Measurements from ENCODE around the gene UFC1.

Gene UFC1

DNA sequence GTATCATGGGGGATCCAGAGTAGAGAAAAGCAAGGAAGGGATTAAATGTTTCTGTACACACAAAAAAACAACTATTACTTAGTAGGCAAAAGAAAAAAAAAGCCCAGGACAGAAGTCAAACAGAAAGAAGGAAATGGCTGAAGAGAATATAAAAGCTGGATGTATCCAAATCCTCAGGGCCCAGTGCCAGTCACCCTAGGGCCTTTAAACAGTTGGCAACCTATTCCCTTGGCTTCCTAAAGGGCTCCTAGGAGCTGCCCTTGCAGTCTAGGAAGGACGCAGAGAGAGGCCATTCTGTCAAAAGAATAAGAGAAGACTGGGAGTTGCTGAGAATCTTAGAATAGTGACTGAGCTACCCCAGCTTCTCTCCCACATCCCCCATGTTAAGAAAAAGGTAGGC, 18.6 kb downstream of the UFC1 start:
- no peak for DNase-seq

DNA sequence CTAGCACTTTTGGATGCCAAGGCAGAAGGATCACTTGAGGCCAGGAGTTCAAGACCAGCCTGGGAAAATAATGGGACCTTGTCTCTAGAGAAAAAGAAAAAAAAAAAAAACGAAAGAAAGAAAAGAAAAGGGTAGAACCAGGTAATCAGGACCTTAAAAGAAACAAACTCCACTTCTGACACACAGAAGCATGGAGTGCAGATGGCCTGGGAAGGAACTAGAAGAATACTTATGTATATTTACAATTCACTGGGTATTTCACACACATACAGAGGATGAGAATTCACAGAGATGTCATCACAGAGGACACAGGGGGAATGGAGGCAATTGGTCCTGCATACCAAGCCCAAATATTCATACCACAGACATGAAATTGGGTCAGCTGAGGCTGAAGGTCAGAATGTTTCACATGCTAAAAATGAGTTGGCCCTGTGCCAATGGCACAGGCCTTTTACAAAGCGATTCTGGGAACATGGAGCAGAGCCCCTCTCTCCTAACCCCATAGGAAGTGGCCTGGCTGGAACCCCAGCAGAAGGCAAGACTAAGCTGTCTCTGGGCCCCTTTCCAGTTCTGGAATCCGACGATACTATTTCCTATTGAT, 19.1 kb downstream of the UFC1 start:
- no peak for DNase-seq

DNA sequence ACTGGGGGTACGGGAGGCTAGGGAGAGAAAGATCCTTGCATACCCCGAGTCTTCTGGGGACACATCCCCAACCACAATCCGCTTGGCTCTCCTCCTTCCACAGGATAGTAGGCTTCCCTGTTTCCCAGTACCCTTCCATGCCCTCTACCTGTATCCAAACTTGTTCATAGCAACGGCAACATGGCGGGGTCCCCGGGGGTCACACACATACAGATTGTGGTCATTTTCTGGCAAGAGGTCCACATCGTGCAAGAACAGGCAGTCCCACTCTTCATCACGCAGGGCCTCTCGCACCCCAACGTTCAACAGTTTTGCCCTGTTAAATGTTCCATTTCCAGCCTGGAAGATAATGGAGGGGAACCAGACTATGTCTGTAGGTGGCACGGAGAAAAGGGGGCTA, 19.9 kb downstream of the UFC1 start:
- DNase-seq, result no peak

DNA sequence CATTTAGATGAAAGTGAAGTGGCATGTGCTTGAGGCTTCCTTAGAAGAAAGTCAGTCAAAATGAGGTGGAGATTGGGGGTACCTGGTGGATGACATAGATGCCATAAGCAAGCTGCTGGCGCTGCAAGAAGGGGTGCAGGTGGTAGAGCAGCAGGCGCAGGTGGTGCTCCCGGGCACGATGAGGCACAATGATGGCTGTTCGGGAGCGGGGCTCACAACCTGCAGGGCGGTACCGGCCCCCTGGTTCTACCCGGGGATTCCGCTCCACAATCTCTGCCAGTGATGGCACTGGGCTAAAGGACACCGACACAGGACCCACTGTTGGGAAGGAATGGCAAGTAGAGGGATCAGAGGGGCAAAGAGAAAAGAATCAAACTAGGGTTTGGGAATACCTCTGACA, 21.1 kb downstream of the UFC1 start:
- no peak for DNase-seq

DNA sequence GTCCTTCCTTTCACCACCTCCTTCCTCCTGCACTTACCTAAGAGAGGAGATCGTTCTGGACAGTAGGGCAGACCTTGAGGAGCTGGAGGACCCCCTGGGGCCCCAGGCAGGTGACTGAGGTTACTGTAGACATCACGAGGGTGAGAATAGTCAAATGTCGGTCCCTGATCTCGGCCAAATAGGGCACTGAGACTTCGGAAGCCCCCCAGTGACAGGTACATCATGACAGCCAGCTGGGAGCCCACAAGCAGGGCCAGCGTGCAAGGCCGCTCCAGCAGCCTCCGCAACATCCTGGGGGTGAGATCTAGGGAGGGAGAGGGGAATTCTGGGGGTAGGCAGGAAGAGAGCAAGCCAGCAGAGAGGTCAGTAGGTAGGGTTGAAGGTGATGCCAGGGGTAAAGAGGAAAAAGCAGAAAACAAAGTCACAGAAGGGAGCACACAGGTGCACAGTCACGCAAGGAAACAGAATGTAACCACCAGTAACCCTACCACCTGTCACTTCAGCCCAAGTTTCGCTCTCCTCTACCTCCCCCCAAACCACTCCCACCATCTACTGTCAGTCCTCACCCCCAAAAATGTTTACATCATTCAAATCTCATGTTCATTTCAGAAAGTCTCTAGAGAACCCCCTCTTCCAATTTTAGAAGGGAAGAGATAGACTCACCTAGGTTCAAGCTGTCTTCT, 22.1 kb downstream of the UFC1 start:
- no peak for DNase-seq

DNA sequence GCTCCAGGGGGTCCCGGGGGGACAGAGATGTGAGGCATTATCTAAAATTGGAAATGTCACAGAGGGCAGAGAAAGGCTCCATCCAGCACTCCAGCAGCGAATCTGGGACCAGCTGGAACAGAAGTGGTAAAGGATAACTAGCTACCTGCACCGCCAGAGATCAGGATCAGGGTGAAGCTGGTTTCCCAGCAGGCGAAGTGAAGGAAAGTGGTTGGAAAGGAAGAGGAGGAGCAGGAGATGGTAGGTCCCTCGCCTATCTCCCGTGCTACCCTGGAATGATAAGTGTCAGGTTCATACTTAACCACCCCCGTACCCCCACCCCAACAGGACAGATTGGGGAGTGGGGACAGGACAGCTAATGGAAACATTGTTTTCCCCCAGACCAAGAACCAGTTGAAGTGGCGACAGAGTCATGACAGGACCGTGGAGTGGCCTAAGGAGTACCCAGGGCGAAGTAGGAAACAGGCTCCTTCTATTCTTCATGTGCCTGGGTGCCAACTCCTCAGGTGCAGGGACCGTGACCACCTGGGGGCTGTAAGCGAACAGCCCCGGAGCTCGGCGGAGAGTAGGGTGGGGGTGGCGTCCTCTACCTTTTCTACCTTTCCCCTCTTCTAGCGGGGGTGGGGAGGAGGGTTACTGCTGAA, 22.8 kb downstream of the UFC1 start:
- no peak for DNase-seq

DNA sequence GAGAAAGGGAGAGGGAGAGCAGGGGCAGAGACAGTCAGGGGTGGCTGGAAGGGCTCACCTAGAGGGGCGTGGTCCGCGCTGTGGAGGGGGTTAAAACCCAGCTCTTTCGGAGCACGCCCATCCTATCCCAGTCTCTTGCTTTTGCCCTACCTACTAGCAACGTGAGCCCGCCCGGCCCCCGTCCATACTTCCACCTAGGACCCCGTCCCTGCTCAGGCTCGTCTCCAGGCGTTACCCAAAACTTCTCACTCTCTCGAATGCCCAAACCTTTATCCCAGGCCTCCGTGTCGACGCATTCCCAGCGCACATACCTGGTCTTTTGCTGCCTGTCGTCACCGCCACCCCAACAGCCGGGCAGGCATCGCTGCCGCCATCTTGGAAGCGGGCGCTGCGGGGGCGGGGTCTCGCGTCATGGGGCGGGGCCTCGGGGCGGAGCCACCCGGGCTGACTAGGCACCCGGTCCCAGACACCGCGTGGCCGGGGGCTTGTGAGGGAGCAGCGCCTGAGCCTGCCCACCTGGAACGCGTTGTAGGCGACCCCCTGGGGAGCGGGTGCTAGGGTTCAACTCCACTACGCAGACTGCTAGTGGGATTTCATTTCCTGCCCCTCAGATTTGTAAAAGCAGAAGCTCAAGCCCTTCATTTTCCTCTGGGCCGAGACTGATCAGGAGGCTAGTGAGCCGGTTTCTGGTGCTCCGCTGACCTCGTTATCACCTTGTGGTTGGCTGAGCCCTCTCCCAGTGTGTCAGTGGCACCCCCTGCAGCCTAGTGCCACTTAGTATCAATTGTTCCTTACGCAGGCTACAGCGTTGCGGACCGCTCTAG, 23.5 kb downstream of the UFC1 start, which contains the start of gene B4GALT3:
B4GALT3 (minus strand) TSS at position 396 of the 824 bp plus-strand sequence. CDS start 1,447 bp downstream, outside the sequence.
- peak; percentile 93 for DNase-seq

DNA sequence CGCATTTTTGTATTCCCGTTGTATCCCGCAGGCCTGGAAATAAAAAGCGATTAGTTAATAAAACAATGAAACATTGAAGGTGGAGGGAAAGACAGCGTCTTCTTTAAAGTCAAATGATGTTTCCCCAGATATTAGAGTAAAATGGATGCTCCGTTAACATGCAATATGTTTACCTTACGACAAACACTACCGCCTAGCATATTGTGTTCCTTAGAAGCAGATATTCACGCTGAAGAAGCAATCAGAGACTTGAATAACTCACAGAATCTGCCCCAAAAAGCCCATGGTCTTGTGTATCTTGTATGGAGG, 24.1 kb downstream of the UFC1 start:
- no peak for DNase-seq

DNA sequence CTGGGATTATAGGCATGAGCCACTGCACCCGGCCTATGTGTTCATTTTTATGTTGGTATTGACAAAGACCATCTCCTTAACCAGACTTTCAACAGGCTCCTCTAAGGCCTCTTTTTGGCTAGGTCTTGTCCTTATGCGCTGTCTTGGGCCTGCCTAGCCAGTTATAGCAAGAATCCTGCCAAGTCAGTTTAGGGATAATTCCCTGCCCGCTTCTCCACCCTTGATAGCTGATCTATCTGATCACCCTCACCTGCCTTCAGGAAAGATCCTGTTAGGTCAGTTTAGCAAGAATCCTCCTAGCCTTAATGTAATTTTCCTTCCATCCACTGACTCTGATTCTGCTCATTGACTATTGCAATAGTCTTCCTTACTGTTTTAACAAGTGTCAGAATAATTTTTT, 25.9 kb downstream of the UFC1 start:
- no peak for DNase-seq

DNA sequence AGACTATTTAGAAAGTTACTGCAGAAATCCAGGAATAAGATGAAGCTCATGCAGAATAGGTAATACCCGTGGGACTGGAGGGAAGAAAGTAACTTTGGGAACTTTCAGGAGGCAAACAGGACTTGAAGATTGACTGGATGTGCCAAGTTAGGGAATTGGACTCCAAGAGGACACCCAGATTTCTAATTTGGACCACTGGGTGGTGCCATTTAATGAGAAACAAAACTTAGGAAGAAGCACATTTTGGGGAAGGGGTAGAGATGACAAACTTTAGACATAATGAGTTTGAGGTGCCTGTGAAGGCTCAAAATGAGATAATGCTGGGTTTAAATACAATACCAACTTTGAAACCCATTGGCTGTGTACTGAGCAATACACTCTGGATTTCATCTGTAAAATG, 26.9 kb downstream of the UFC1 start:
- DNase-seq, result no peak

DNA sequence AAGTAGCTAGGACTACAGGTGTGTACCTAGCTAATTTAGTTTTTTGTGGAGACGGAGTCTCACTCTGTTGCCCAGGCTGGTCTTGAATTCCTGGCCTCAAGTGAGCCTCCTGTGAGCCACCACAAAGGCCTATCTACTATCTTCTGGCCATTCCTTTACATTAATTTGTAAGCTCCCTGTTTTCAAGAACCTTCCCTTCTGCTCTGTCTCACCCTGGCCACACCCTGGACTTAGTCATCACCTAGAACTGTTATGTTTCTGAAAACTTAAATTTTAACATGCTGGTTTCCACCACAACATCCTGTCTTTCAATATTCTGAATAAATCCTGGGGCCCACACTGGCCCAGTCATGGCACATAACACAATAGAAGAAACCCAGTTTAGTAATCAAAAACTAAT, 28.4 kb downstream of the UFC1 start:
- DNase-seq, result no peak

DNA sequence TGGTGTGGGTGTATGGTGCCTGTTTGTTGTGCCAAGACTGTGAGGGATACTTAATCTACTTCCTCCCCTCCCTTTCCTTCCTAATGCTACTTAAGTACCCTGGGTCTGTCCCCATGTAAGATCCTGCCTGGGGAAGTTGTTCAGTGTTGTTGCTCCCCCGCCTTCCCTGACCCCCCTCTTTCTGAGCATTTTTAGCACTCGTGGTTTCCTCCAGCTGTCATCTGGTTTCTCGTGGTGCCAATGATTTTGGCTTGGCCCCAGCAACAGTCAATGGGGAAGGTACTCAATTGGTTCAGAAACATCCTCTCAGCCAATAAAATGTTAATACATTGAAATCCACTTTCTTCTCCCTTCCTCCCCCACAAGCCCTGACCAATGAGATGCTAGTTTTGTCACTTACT, 31.5 kb downstream of the UFC1 start:
- DNase-seq, result no peak

DNA sequence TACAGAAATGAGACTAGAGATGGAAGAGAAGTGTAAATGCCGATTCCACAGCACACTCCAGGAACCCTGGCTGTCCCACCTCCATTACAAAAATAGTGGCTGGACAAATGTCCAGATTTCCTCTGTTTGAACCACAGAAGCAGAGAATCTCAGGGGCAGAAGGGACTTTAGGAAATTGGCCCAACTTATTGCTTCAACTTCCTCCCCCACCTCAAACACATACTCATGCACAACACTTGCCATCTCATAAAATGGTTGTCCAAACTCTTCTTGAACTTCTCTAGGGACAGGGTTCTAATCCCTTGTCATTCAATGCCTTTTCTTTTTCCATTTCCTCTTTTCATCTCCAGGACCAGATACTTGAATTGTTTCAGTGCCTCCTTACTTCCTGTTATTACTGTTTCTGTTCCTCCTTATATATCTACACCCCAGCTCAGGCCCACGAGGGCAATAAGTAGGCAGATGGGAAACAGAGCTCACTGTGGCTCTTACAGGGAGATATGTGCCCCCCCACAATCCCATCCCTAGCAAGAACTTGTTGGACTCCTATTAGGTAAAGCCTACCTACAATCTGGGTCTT, 32.0 kb downstream of the UFC1 start:
- DNase-seq, result no peak

DNA sequence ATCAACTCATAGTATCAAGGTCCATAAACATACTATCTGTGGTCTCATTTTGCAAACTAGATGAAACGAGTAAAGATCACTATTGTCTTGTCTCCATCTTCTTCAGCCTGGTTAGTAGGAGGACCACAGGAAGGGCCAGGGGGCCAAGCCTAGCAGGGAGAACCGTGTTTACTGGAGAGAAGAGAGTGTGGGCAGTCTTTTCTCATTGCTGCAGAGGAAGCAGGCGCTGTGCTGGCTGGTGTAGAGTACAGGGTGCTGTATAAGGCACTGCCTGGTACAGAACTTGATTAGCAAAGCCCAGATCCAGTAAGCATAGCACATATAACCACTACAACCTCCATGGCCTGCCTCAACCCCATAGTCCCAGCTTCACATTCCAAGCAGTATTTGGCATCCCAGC, 33.5 kb downstream of the UFC1 start:
- no peak for DNase-seq

DNA sequence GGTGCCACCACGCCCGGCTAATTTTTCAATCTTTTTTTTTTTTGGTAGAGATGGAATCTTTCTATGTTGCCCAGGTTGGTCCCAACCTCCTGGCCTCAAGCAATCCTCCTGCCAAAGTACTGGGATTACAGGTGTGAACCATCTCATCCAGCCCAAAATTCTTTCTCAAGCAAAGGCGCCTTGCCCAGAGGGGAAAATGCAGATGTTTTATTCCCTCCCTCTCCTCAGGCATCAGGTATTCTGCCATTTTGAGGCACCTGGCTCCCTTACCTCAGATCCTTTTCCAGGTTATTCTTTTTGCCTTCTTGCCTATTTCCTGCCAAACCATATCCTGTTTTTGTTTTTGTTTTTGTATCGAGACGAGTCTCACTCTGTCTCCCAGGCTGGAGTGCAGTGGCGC, 34.6 kb downstream of the UFC1 start:
- DNase-seq, result no peak

DNA sequence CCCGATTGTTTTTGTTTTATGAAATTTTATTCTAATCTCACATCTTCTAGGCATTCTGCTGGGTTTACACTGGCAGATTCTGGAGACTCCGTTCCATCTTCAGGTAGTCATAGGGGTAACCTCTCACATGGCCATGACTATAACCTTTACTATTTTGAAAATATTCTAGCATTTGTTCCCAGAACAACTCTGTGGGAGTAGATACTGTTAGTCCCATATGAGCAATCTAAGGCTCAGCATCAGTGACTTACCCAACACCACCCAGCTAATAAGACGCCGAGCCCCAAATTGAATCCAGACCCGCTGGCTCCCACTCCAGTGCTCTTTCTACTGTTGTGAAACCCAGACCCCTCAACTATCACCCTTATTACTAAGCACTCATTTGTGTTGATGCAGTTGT, 35.3 kb downstream of the UFC1 start:
- no peak for DNase-seq

DNA sequence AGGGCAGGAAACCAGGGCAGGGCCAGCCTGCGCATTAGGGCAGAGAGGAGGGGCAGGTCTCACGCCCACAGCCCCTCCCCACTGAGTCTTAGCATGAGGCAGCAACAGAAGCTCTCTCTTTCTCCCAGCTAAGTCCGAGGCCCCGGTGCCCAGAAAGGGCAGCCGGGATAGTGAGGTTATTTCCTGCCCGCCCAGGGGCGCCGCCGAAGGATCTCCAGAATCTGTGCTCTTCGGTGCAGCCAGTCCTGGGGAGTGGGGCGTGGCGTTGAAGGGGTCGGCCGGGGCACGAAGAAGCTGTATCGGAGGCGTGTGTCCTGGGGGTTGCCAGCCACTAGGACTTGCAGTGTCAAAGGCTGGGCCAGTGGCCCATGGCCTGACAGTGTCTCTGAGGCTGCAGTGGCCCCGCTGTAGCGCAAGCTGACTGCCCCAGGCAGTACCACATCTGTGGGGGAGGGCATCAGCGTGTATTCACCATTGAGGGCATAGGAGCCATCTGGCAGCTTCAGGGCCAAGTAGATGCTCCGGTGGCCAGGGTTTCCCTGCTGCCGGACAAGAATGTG, 37.3 kb downstream of the UFC1 start:
- no peak for DNase-seq

DNA sequence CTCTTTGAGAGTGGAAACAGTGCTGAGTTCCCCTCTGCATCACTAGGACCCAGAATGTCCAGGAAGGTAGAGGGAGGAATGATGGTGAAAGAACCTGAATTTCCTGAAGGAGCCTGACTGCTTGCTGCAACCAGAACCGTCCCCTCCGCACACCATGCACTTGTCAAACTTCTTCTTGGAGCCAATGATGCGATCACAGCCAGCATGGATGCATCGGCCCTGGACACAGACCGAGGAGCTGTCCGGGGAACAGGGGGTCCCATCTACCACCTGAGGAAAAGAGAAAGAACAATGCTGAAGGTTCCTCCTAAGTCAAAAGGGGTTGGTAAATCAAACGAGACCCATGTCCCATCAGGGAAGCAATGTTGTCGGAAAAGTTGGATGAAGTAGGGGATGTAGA, 38.2 kb downstream of the UFC1 start:
- no peak for DNase-seq

DNA sequence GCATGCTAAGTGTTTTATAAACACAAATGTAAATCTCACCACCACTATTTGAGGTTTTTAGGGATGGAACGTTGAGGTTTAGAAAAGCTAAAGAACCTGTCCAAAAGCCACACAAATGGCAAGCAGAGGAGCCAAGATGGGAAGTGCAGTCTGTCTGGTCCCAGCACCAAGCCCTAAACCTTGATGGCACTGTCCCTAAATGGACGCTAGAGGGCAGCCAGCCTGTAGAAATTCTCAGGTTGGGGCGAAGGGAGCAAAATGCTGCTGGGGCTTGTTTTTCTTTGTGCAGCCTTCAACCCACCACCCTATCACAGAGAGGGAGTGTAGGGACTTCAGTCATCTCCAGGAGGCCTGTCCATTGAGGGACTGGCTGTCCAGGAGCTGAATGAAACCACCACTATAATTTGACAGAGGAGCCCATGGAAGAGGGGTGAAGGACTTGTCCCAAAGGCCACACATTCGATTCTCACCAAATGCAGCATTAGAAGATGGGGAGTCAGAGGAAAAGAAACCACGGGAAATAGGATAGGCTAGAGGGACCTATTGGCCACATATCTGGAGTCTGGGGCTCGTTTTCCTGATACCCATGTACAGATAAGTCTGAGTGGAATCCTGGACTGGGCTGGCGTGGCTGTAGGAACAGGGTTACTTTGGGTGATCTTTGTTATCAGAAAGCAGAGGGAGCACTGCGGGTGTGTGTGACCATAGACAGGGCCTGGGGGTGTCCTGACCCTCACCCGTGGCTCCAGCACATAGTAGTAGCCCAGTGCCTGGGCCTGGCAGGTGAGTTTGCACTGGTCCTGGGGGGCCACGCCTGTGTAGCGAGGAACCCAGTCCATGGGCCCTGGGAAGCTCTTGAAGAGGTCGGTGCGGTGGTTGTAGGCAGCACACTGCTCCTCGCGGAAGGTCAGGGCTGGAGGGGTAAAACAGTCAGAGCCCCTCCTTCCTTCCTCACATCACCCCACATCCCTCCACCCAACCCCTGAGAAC, 39.0 kb downstream of the UFC1 start:
- DNase-seq, result peak; percentile 69

DNA sequence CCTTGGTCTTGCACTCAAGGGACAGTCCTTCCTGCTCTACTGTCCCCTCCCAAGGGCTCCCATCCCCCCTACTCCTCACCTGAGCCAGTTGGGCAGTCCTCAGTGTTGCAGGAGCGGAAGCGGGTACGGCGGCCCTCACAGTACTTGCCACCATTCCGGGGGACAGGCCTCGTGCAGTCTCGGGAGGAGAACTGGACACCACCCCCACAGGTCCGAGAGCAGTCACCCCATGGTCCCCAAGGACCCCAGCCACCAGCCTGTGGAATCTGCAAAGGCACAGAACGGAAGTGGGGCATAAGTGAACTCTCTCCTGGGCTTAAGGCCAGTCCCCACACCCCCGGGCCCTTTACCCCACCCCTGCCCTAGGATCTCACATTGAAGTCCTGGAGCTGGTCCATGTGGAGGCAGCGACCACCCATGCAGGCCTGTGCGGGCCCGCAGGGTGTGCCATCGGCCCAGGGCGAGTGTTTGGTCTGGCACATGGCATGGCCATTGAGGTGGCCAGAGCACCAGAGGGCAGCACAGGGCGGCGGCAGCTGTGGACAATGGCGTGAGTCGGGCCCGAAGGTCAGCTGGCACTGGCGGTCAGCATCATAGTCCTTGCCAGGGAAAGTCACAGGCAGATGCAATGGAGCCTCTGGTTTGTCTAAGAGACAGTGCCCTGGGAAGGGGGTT, 39.9 kb downstream of the UFC1 start:
- DNase-seq, result no peak

DNA sequence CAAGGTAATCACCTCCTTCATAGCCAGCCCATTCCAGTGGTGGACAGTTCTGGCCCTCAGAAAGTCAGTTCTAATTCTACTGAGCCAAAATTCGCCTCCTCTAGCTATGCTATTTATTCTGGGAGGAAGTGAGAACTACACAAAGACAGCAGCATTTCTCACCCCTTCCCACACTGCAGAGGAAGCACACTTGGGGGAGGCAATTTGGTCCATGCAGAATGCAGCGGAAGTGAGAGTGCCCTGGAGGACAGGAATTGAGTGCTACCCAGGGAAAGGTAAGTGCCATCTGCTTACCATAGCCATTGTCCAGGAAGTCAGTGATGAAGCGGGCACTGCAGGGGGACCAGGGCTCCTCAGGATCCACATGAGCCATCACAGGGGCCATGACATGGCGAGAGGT, 41.4 kb downstream of the UFC1 start:
- no peak for DNase-seq

All from 8988T (cell line).